Central memory CD8-positive, alpha-beta T cell (primary cell): ENCODE results near the gene IL21.

Source experiments
- ATAC-seq: fragments of 150-1000 bp; cut with Tn5 transposase; replicated peaks from 2 replicates; pipeline ENCODE4 v1.10.0; 2022; ENCODE audit warnings: mild to moderate bottlenecking, moderate FRiP score, moderate number of reproducible peaks; ENCODE audit not compliant: poor library complexity, severe bottlenecking; ENCODE audit errors: extremely low read depth
- DNase-seq, 2 donors: peaks; one replicate each; pipeline ENCODE4 v3.0.0; 2021; ENCODE audit warnings: low spot score in 2 of 2
- H3K27ac Mint-ChIP-seq: one replicate; pipeline ENCODE4 v1.8.0; 2022; ENCODE audit warnings: low read depth, mild to moderate bottlenecking, moderate library complexity, mixed read lengths
- H3K27me3 Mint-ChIP-seq: one replicate; pipeline ENCODE4 v1.8.0; 2022; ENCODE audit warnings: mixed read lengths
- H3K36me3 Mint-ChIP-seq: one replicate; pipeline ENCODE4 v1.8.0; 2022; ENCODE audit warnings: mild to moderate bottlenecking, moderate library complexity, mixed read lengths; ENCODE audit not compliant: insufficient read depth
- H3K4me1 Mint-ChIP-seq: one replicate; pipeline ENCODE4 v1.8.0; 2022; ENCODE audit warnings: mixed read lengths
- H3K4me3 Mint-ChIP-seq: one replicate; pipeline ENCODE4 v1.8.0; 2022; ENCODE audit warnings: mild to moderate bottlenecking, moderate library complexity, mixed read lengths
- H3K9me3 Mint-ChIP-seq: one replicate; pipeline ENCODE4 v1.8.0; 2022; ENCODE audit warnings: mixed read lengths

The IL21 gene

DNA sequence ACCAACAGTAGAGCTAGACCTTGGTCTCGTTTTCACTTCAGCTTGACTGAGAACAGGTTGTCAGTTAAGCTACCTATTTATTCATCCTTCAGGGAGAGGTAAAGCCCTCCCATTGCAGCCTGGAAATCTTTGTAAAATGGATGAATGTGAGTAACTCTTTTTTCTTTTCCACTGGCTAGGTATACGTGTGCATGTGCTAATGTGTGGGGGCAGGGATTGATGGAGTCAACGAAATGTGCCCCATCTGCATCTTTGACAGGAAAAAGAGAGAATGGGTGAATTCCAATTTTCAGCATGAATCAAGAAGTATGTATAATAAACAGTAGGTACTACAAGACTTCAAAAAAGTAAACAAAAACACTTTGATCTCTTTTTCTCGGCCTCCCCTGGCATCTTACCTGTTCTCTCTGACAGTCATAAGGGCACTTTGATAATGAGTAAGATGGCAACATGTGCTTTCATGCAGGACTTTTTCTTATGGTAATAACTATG lies at the start of gene IL21:
Gene IL21, minus strand, starts transcription at position 51 of the 492 bp plus-strand sequence. CDS start 55 bp downstream, outside the sequence.
- Mint-ChIP-seq H3K9me3 (no peaks in the 10 kb centered on the region), H3K36me3 (no peaks in the 10 kb centered on the region), H3K27ac (peak within 1 kb of the TSS; percentile 88), H3K4me1 (peaks cover 20% of the 10 kb centered on the region), H3K27me3 (no peaks in the 10 kb centered on the region), H3K4me3 (peak within 1 kb of the TSS; percentile 58)
- DNase-seq = no peak
- no peak for ATAC-seq

DNA sequence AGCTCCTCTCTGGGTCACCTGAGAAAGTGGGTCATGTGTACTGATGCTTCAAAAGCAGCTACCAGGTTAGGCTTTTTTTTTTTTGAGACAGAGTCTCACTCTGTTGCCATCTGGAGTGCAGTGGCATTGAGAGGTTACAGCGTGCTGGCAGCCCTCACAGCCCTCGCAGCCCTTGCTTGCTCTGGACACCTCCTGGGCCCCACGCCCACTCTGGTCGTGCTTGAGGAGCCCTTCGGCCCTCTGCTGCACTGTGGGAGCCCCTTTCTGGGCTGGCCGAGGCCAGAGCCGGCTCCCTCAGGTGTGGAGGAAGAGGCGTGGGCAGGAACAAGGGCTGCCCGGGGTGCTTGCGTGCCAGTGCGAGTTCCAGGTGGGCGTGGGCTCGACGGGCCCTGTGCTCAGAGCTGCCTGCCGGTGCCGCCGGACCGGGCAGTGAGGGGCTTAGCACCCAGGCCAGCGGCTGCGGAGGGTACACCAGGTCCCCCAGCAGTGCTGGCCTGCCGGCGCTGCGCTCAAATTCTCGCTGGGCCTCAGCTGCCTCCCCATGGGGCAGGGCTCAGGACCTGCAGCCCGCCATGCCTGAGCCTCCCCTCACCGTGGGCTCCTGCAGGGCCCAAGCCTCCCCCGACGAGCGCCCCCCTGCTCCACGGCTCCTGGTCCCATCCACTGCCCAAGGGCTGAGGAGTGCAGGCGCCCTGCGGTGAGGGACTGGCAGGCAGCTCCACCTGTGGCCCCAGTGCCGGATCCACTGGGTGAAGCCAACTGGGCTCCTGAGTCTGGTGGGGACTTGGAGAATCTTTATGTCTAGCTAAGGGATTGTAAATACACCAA lies 49.3 kb upstream of the IL21 start:
- Mint-ChIP-seq H3K9me3 (no peaks in the 10 kb centered on the region), H3K27me3 (no peaks in the 10 kb centered on the region), H3K4me3 (no peak overlapping the region), H3K27ac (no peak overlapping the region), H3K4me1 (peaks cover 8% of the 10 kb centered on the region), H3K36me3 (no peaks in the 10 kb centered on the region)
- DNase-seq = no peak
- no peak for ATAC-seq

DNA sequence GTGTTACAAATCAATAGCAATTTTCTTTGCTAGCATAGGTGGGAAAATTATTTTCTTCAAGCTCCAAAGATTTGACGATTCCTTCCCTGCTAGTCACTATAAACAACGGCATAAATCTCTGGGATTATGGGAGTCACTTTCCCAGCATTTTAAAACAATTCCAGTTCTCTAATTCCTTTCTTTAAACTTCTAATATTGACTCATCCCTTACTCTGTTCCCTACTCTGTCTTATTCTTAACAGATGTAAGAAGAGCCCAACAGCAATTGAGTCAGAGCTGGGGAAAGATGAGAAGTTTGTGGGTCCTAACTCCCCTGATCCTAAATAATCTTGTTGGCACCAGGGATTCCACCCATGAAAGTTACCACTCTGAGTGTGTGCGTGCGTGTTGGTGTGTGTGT lies 47.4 kb upstream of the IL21 start:
- ATAC-seq = no peak
- no peak overlapping the region for H3K4me3 Mint-ChIP-seq
- DNase-seq = no peak
- no peaks in the 10 kb centered on the region for H3K36me3 Mint-ChIP-seq
- no peaks in the 10 kb centered on the region for H3K9me3 Mint-ChIP-seq
- no peaks in the 10 kb centered on the region for H3K27me3 Mint-ChIP-seq
- H3K27ac Mint-ChIP-seq = no peak overlapping the region
- H3K4me1 Mint-ChIP-seq = peaks cover 8% of the 10 kb centered on the region

DNA sequence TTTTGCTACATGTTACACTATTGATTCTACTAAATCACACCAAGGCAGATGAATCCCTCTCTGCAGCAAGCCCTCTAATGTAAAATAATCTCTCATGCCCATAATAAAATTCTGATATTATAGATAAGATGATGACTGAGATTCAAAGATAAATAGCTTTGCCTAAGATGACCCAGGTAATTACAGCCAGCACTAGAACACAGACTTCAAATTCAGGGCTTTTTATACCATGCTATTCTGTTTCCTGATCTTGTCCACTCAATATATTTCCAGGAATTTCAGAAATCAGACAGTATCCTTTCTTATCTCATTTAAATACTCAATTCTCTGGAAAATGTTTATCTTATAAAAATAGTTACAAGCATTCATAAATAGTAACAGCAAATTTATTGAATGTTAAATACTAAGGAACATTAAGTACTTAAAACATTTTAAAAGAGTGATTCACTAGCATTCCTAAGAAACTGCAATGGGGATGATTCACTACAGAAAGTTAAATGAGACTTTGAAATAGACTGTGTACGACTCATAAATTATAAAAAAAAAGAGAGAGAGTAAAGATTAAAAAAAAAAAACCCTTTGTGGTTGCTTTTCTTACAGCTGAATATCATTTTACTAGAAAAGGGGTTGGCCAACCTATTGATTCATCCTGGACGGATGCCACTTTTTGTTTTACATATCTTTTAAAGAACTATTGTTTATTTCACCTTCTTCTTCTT lies 45.8 kb upstream of the IL21 start:
- DNase-seq (no peak), ATAC-seq (no peak)
- H3K27me3 Mint-ChIP-seq = no peaks in the 10 kb centered on the region
- peaks cover 8% of the 10 kb centered on the region for H3K4me1 Mint-ChIP-seq
- H3K4me3 Mint-ChIP-seq = no peak overlapping the region
- H3K9me3 Mint-ChIP-seq = no peaks in the 10 kb centered on the region
- no peaks in the 10 kb centered on the region for H3K36me3 Mint-ChIP-seq
- H3K27ac Mint-ChIP-seq = no peak overlapping the region

DNA sequence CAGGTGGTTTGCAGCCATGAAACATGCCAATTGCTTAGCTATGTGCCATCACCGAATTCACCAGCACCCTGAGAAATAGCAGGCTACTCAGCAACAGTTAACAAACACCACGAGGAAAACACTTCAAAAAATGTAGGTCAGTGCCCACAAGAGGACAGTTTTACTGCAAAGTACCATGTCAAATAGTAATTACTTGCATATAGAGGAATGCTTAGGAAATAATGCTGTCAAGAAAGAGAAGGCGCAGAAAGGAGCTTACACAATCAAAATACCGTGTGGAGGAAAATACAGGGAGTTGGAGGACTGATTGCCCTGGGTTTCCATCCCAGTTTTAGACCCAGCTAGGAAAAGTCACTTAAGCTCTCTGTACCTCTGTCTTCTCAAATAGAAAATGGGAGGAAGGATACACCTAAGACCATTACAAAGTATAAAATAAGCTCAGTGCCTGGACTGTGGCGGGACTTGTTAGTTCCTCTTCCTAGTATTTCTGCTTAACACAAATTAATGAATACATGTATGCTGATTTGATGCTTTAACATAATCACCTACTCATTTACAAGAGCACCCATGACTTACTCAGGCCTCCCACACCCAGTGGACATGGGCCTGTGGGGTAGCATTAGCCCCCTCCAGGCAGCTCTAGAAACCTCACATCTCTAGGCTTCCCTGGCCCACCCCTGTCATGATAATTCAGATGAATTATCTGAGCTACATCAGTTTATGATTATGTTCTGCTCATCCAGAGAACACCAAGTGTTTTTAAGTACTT lies 44.5 kb upstream of the IL21 start:
- ATAC-seq = no peak
- H3K4me1 Mint-ChIP-seq = peaks cover 8% of the 10 kb centered on the region

DNA sequence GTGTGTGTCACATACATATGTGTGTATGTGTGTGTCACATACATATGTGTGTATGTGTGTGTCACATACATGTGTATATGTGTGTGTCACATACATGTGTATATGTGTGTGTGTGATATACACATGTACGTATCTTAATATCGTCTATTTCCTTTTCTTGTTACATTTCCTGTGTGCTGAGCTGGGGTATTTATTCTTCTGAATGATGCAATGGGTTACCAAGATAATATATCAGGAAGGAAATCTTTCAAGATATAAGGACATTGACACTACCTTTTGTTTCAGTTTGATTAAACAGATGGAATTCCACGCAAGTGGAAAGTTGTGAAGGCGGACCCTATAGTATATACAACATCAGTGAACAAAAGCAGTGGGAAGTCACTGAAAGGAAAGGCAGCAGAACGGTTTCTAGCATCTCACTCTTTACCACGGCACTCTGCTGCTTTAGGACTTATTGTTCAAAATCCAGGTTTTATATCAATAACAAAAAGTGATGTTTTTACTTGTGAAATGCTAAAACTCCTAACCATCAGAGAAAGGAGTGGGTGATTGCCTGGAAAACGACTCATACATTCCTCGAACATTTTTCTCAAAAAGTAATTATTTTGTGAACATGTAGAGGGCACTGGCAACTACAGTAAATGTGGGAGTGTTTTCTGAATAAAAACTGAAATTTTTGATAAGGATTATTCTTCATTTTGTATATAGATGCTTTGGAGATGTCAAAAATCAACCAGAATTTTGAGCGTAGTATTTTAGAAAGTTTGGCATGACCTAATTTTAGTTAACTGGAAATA lies 43.1 kb upstream of the IL21 start:
- Mint-ChIP-seq H3K4me1 (peaks cover 8% of the 10 kb centered on the region), H3K4me3 (peak overlapping the region; percentile 11), H3K27me3 (no peaks in the 10 kb centered on the region), H3K9me3 (no peaks in the 10 kb centered on the region), H3K27ac (no peak overlapping the region), H3K36me3 (no peaks in the 10 kb centered on the region)
- DNase-seq = no peak
- ATAC-seq = no peak

More for the DNA sequence above, 44.5 kb upstream of the IL21 start:
- Mint-ChIP-seq H3K36me3 (no peaks in the 10 kb centered on the region), H3K27ac (no peak overlapping the region), H3K9me3 (no peaks in the 10 kb centered on the region), H3K4me3 (no peak overlapping the region), H3K27me3 (no peaks in the 10 kb centered on the region)
- no peak for DNase-seq

DNA sequence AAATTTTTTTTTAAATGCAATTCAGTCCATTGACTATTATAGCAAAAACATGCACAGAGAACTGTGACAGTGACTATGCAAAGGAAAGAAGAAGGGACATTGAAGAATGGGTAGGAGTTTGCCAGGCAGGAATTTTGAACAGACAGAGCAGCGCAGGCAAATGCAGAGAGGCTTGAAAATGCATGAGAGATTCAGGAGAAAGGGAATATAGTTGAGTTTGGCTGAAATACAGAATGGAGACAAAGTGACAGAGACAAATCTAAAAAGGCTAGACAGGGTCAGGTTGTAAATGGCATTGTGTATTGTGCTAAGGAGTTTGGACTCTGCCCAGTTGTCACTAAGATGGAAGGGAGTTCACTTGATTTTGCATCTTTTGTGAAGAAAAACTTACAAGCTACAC lies 42.4 kb upstream of the IL21 start:
- Mint-ChIP-seq H3K36me3 (no peaks in the 10 kb centered on the region), H3K27ac (no peak overlapping the region), H3K4me3 (no peak overlapping the region), H3K27me3 (no peaks in the 10 kb centered on the region), H3K9me3 (no peaks in the 10 kb centered on the region), H3K4me1 (peaks cover 8% of the 10 kb centered on the region)
- ATAC-seq (no peak), DNase-seq (no peak)

DNA sequence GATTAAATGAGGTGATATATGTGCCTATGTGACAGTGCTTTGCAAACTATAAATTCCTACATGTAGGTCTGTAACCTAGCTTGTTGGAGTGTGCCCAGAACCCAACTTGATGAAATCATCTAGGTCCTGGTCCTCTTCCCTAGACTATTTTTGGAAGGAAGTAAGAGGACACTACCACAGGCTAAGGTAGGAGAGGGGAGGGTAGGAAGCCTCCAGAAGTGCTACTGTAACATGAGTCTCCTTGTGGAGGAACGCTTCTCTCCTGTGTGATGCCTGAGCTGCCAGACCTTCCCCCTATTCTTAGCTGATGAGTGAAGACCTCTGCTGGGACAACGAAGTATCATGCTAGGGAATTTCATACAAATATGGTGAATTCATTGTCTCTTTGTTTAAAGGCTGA lies 41.8 kb upstream of the IL21 start:
- H3K27ac Mint-ChIP-seq = no peak overlapping the region
- H3K4me1 Mint-ChIP-seq = peaks cover 8% of the 10 kb centered on the region
- no peak overlapping the region for H3K4me3 Mint-ChIP-seq

DNA sequence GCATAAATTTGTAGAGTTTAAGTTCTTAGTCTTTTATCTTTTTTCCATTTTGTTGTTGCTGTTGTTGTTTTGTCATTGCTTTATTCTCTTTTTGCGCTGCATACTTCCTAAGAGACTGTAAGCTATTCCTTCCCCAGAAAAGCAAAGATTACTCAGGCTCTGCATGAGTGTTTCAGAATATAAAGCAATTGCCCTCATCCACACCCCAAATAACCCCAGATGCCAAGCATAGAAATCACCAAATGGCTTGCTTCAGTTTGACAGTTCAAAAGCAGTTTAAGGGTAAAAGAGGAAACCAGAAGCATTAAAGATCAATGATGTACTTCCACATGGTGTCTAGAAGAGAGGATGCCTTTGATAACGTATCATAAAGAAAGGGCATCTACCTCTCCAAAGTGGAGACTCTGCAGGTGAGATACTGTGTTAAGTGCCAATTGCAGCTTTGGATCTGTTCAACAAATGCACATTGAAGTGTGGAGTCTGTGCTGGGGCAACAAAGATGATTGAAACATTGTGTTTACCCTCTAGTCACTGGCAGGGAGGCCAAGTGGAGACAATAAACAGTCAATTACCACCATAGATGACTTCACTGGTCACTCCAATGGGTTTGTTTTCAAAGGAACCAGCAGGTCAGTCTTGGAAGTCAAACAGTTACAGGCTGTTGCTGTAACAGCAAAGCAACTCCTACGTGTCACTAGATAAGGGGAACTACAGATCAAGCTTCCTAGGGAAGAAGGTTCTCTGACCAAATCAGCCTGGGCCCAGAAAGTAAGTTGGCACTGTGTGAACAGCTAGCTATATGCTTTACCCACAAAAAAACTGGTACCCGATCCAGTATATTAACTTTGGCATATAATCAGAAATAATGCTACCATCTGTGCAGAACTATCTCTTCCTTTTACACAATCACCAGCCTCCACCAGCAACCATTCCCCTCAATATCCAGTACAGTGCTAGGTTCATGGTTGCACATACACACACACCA lies 40.6 kb upstream of the IL21 start:
- no peak overlapping the region for H3K4me3 Mint-ChIP-seq
- H3K9me3 Mint-ChIP-seq = no peaks in the 10 kb centered on the region
- H3K4me1 Mint-ChIP-seq = no peaks in the 10 kb centered on the region
- H3K27ac Mint-ChIP-seq = no peak overlapping the region
- no peaks in the 10 kb centered on the region for H3K36me3 Mint-ChIP-seq
- no peak for DNase-seq
- H3K27me3 Mint-ChIP-seq = peaks cover 7% of the 10 kb centered on the region
- ATAC-seq = no peak

More for the DNA sequence above, 41.8 kb upstream of the IL21 start:
- Mint-ChIP-seq H3K36me3 (no peaks in the 10 kb centered on the region), H3K9me3 (no peaks in the 10 kb centered on the region), H3K27me3 (peaks cover 3% of the 10 kb centered on the region)
- no peak for DNase-seq
- ATAC-seq = no peak

DNA sequence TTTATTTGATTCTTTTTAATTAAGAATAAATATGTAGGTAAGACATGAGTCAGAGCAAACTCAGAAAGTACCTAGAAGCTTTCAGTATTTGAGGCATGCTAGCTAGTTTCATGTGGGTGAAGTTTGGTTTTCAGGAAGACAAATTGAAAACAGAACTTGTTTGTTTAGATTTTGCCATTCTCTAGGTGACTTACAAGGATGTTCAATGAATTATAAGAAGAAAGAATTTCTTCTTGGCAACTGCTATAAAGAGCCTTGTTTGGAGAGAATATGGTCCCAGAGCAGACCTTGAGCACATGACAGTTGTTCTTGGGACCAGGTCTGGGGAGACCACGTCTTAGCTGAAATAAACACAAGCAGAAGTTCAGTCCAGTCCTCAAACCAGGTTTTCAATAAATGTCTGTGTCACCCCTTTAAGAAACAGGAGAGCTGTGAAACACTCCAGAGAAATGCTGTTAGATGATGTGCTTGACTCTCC lies 38.0 kb upstream of the IL21 start:
- H3K27me3 Mint-ChIP-seq = peaks cover 7% of the 10 kb centered on the region
- H3K27ac Mint-ChIP-seq = no peak overlapping the region
- no peaks in the 10 kb centered on the region for H3K9me3 Mint-ChIP-seq
- H3K36me3 Mint-ChIP-seq = no peaks in the 10 kb centered on the region
- H3K4me1 Mint-ChIP-seq = no peaks in the 10 kb centered on the region
- no peak for ATAC-seq
- no peak overlapping the region for H3K4me3 Mint-ChIP-seq
- no peak for DNase-seq

DNA sequence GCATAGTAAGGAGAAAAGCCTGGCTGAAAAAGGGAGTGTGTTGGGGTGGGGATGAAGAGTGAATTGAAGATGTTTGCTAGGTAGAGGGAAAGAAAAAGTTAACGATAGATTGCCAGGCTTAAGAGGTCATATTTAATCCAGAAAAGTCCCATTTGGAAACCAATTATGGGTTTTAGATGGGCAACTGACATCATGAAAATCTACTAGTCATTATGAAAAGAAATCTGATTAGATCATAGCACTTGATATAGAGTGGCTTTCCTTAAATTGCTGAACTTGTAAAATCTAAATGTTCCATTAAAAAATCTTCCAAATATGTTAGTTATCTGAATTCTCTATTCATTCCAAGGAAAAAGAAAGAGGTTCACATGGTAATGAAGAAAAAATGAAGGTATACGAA lies 37.5 kb upstream of the IL21 start:
- Mint-ChIP-seq H3K27ac (no peak overlapping the region), H3K36me3 (no peaks in the 10 kb centered on the region), H3K9me3 (no peaks in the 10 kb centered on the region), H3K27me3 (peaks cover 7% of the 10 kb centered on the region), H3K4me1 (no peaks in the 10 kb centered on the region), H3K4me3 (no peak overlapping the region)
- DNase-seq (no peak), ATAC-seq (no peak)
